Heart left ventricle (tissue), 16 donors: Measurements from ENCODE around the gene CSTF2. TPM values are rescaled to one million over a fixed set of nuclear protein-coding genes. Genes with fewer than 3 reads are reported as not detected.

Source experiments
- ATAC-seq, 4 donors: fragments of 200-7000 bp; cut with Tn5 transposase; one replicate each; pipeline ENCODE4 v1.9.1; 2020 to 2022; ENCODE audit warnings: moderate library complexity in 4 of 4, mild to moderate bottlenecking in 3 of 4, moderate number of reproducible peaks in 1 of 4
- DNase-seq, 5 donors: peaks; one replicate each; pipeline ENCODE4 v3.0.0-alpha.2; 2020
- H3K27ac ChIP-seq, 12 donors: fragments of 200-600 bp; sonication (generic) in 4 of 12; one replicate each; pipeline versions ENCODE4 v1.5.0 to v1.8.0; 2016 to 2022; ENCODE audit warnings: mild to moderate bottlenecking in 2 of 12
- H3K27me3 ChIP-seq, 9 donors: fragments of 200-600 bp; sonication (generic) in 2 of 9; one replicate each; pipeline versions ENCODE4 v1.5.1 to v1.8.0; 2016 to 2022; ENCODE audit warnings: mild to moderate bottlenecking in 3 of 9
- H3K36me3 ChIP-seq, 9 donors: fragments of 200-600 bp; sonication (generic) in 2 of 9; one replicate each; pipeline versions ENCODE4 v1.5.0 to v1.8.0; 2018 to 2022; ENCODE audit warnings: mild to moderate bottlenecking in 2 of 9
- H3K4me1 ChIP-seq, 12 donors: fragments of 200-600 bp; sonication (generic) in 4 of 12; one replicate each; pipeline versions ENCODE4 v1.5.0 to v1.8.0; 2016 to 2022; ENCODE audit warnings: mild to moderate bottlenecking in 3 of 12
- H3K4me3 ChIP-seq, 12 donors: fragments of 200-600 bp; sonication (generic) in 4 of 12; one replicate each; pipeline versions ENCODE4 v1.5.0 to v1.8.0; 2017 to 2022; ENCODE audit warnings: mild to moderate bottlenecking in 9 of 12, moderate library complexity in 4 of 12
- H3K9me3 ChIP-seq, 12 donors: fragments of 200-600 bp; sonication (generic) in 4 of 12; one replicate each; pipeline versions ENCODE4 v1.5.0 to v1.8.0; 2016 to 2022; ENCODE audit warnings: mild to moderate bottlenecking in 1 of 12
- CTCF ChIP-seq, 12 donors: fragments of 200-600 bp; sonication (generic) in 4 of 12; IDR thresholded peaks; one replicate each; pipeline versions ENCODE4 v1.5.0 to v1.8.0; 2018 to 2022; ENCODE audit warnings: antibody characterized with exemption in 12 of 12, mild to moderate bottlenecking in 5 of 12
- POLR2A ChIP-seq, 2 donors: fragments of 450-650 bp; IDR thresholded peaks; one replicate each; pipeline ENCODE4 v1.6.1; 2017; ENCODE audit warnings: antibody characterized with exemption in 2 of 2, mild to moderate bottlenecking in 2 of 2, moderate library complexity in 2 of 2
- WGBS, 4 donors: extraction: QIAGEN DNeasy Blood & Tissue Kit in 2 of 4; methylation state at CpG; one replicate each; pipeline versions ENCODE4 v1.1.5 to v1.1.7; 2013 to 2018; 5-methylcytosine and 5-hydroxymethylcytosine counted together
- intact Hi-C, 10 donors: fragments of 100-400 bp; cut with DNase I; formaldehyde crosslinking; loops; one replicate each; pipeline versions ENCODE4 v1.11.1 to v1.14.2; 2022
- polyA plus RNA-seq, 2 donors: library from polyadenylated mRNA; stranded (reverse); fragments of 200-250 nt; gene quantifications; one replicate each; pipeline ENCODE4 v1.2.3, GENCODE V29; 2013
- total RNA-seq, 9 donors: library from RNA; depleted of rRNA in 2 of 9; stranded (reverse); fragments of >200 nt in 2 of 9; fragmentation: NEBNext Ultra II Directional in 3 of 9; extraction: Animal tissue kit (Norgen Biotek cat#: 25700) in 3 of 9; gene quantifications; one replicate each; pipeline versions ENCODE4 v1.1.0 to v1.2.4, GENCODE V29; 2016 to 2023
- donor health status: ischemic (EF 13 %, LVEDD 7.1; RV severe dilation, severe dysfunction).
- donor health status: healthy with polysubstance abuse.
- donor health status: DM: no; HTN: yes; CAD: no.
- donor health status: DM: no; HTN: no; CAD: no.
- donor health status: ischemic (EF 25% LVEDD 6.9; RV normal size, moderate dysfunction).
- donor health status: ischemic (EF 25% LVEDD 5.7; RV mildly dilated, moderate dysfunction).
- donor health status: healthy.
- donor health status: DM: yes; HTN: yes; CAD: no.
- donor health status: ischemic (EF 35%, LVEDD 5.7; RV mildly dilated, moderate dysfunction).
- donor health status: nonischemic (EF 11% LVEDD 7.7; RV severe dilation, severe dysfunction).
- donor health status: DM: yes; HTN: yes; CAD: no.
- donor health status: PGD.
- donor health status: ischemic (EF 29% LVEDD 5.4; RV normal size, mild dysfunction).
- donor health status: nonischemic (EF 23%, LVEDD 6.1; RV moderate dilation, normal function).

CSTF2 gene
- total and polyA plus RNA-seq, 11 donors: 2.6 to 13.1 (median 8.6) TPM

- WGBS, 4 donors: 36 to 65% (median 52%) methylated on average over 2 of the region's 2 CpGs
- Histone ChIP-seq H3K27me3 (peaks cover 0 to 16% (median 0%) of the 10 kb centered on the region in 9 donors), H3K9me3 (no peaks in the 10 kb centered on the region), H3K27ac (peak overlapping the region in 1 of 12 donors; percentile 49), H3K36me3 (no peaks in the 10 kb centered on the region), H3K4me1 (no peaks in the 10 kb centered on the region), H3K4me3 (no peak overlapping the region)
- DNase-seq (no peak), ATAC-seq (peak in 1 of 4 donors; percentile 55)
- intact Hi-C loops: no loop called here
- TF ChIP-seq POLR2A (IDR thresholded peaks at IDR 0.05) (no peak), CTCF (IDR thresholded peaks at IDR 0.05) (no peak)
Observed at GRCh38 chrX:100864657-100865391, 44.6 kb downstream of the CSTF2 start.

DNA sequence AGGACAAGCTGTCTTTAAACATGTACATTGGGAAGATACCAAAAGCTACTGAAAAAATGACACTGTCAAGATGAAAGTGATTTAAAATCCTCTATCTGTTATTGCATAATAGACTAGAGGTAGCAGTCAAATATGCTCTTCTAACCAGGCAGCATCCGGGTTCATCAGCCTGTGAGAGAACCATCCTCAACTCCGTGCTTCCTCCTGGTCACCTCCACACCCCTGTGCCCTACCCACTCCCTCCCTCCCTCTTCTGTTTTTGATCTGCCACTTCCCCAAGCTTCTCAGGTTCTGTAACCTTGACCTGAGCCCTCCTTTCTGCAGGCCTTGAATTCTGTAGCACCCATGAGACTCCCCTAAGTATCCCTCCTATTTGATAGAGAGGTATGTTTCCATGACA lies 48.1 kb downstream of the CSTF2 start:
- Histone ChIP-seq H3K27me3 (peaks cover 0 to 20% (median 0%) of the 10 kb centered on the region in 9 donors), H3K9me3 (no peaks in the 10 kb centered on the region), H3K27ac (no peak overlapping the region), H3K36me3 (no peaks in the 10 kb centered on the region), H3K4me1 (no peaks in the 10 kb centered on the region), H3K4me3 (no peak overlapping the region)
- TF ChIP-seq CTCF (IDR thresholded peaks at IDR 0.05): no peak
- no peak for TF ChIP-seq POLR2A (IDR thresholded peaks at IDR 0.05)
- 75 to 81% (median 79%) methylated on average over 2 of the region's 2 CpGs for WGBS, 4 donors
- intact Hi-C loops: no loop called here
- ATAC-seq (no peak), DNase-seq (no peak)

GRCh38 chrX:100870527-100870926 lies 50.3 kb downstream of the CSTF2 start:
- no peak overlapping the region for H3K4me3 ChIP-seq
- WGBS, 4 donors: 58 to 71% (median 67%) methylated on average over 5 of the region's 5 CpGs
- intact Hi-C loops: no loop called here
- no peak overlapping the region for H3K27ac ChIP-seq
- no peaks in the 10 kb centered on the region for H3K9me3 ChIP-seq
- DNase-seq: no peak
- no peaks in the 10 kb centered on the region for H3K4me1 ChIP-seq
- no peaks in the 10 kb centered on the region for H3K36me3 ChIP-seq
- ATAC-seq: no peak
- no peak for TF ChIP-seq CTCF (IDR thresholded peaks at IDR 0.05)
- peaks cover 0 to 25% (median 0%) of the 10 kb centered on the region in 9 donors for H3K27me3 ChIP-seq

- intact Hi-C loops: no loop called here
- H3K4me3 ChIP-seq: no peak overlapping the region
- ATAC-seq (no peak), DNase-seq (no peak)
- 58 to 81% (median 68%) methylated on average over 9 of the region's 9 CpGs for WGBS, 4 donors
- no peaks in the 10 kb centered on the region for H3K9me3 ChIP-seq
- no peaks in the 10 kb centered on the region for H3K36me3 ChIP-seq
- no peak for TF ChIP-seq CTCF (IDR thresholded peaks at IDR 0.05)
- no peak for TF ChIP-seq POLR2A (IDR thresholded peaks at IDR 0.05)
- H3K27me3 ChIP-seq: peaks cover 0 to 26% (median 0%) of the 10 kb centered on the region in 9 donors
- no peaks in the 10 kb centered on the region for H3K4me1 ChIP-seq
- no peak overlapping the region for H3K27ac ChIP-seq
Observed at GRCh38 chrX:100871594-100872560, 51.7 kb downstream of the CSTF2 start.
